ENCODE data around the gene FNBP1.

Gene FNBP1

DNA sequence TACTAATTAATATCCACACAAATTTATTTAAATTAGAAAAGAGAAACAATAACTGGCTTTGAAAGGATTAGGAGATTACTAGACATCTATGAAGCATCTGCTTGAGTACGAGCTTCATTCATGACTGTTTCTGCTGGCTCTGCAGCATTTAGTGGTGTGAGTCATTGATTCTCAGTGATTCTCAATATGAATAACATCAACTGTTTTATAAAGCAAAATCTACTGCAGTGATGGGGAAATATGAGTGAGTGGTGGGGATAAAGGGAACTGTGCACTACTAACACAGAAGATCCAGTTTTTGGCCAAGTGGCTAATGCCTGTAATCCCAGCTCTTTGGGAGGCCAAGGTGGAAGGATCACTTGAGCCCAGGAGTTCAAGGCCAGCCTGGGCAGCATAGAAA is 8.4 kb downstream of the FNBP1 start:
- H3K27me3 ChIP-seq (ENCODE audit: insufficient read depth, low read length, poor library complexity, severe bottlenecking): no peaks in the 10 kb centered on the region
- H3K9ac ChIP-seq (ENCODE audit: low read depth, low read length, poor library complexity, severe bottlenecking): no peak overlapping the region
- H2AFZ ChIP-seq (ENCODE audit: low read length): no peak overlapping the region
- TF ChIP-seq EZH2phosphoT487 (IDR thresholded peaks at IDR 0.05; ENCODE audit: borderline replicate concordance): no peak
- no peaks in the 10 kb centered on the region for H3K9me3 ChIP-seq (ENCODE audit: insufficient read depth, low read depth, low read length)
- H3K9me2 ChIP-seq (replicated peaks; ENCODE audit: low read depth, low read length): no peaks in the 10 kb centered on the region
- H3K4me1 ChIP-seq (ENCODE audit: insufficient read depth, low read length, poor library complexity, severe bottlenecking): peaks cover 24% of the 10 kb centered on the region
- H4K20me1 ChIP-seq (ENCODE audit: insufficient read depth, low read length, poor library complexity, severe bottlenecking): peaks cover 79% of the 10 kb centered on the region
- no peak overlapping the region for H3K4me3 ChIP-seq (ENCODE audit: low read length, poor library complexity, severe bottlenecking)
- no peaks in the 10 kb centered on the region for H3K36me3 ChIP-seq (ENCODE audit: insufficient read depth, low read length)
- no peaks in the 10 kb centered on the region for H3F3A ChIP-seq (ENCODE audit: low read depth)
- no peak overlapping the region for H3K4me2 ChIP-seq (ENCODE audit: low read depth, low read length, poor library complexity, severe bottlenecking)
- peaks cover 97% of the 10 kb centered on the region for H3K79me2 ChIP-seq (ENCODE audit: insufficient read depth, low read length)

DNA sequence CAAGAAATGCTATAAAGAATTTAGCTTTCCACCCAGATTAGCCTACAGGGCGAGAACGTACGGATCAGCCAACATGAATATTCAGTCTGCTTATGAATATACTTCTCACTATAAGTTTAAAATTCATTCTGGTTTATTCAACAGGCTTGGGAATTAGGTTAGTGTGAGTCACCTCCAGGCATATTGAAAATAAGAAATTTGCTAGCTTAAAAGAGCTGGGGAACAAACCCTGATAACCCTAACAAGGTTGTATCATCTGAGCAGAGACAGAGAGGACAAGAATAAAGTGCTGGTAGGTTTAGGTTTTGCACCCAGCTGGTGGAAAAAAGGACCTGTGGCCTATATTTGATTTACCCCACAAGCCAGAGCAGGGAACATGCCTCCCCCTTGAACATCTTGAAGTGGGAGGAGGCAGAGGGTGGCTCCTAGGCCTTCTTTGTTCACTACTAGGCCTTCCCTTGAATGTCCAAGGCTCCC is 12.3 kb downstream of the FNBP1 start:
- H2AFZ ChIP-seq (ENCODE audit: low read length): no peak overlapping the region
- no peak overlapping the region for H3K4me3 ChIP-seq (ENCODE audit: low read length, poor library complexity, severe bottlenecking)
- H3K4me1 ChIP-seq (ENCODE audit: insufficient read depth, low read length, poor library complexity, severe bottlenecking): peaks cover 27% of the 10 kb centered on the region
- no peaks in the 10 kb centered on the region for H3K36me3 ChIP-seq (ENCODE audit: insufficient read depth, low read length)
- no peaks in the 10 kb centered on the region for H3F3A ChIP-seq (ENCODE audit: low read depth)
- no peak overlapping the region for H3K9ac ChIP-seq (ENCODE audit: low read depth, low read length, poor library complexity, severe bottlenecking)
- peaks cover 97% of the 10 kb centered on the region for H3K79me2 ChIP-seq (ENCODE audit: insufficient read depth, low read length)
- no peak overlapping the region for H3K4me2 ChIP-seq (ENCODE audit: low read depth, low read length, poor library complexity, severe bottlenecking)
- TF ChIP-seq CTCF (conservative IDR thresholded peaks at IDR 0.05; ENCODE audit: low read length) (no peak), EZH2phosphoT487 (IDR thresholded peaks at IDR 0.05; ENCODE audit: borderline replicate concordance) (no peak)
- no peaks in the 10 kb centered on the region for H3K9me3 ChIP-seq (ENCODE audit: insufficient read depth, low read depth, low read length)
- H3K9me2 ChIP-seq (replicated peaks; ENCODE audit: low read depth, low read length): no peaks in the 10 kb centered on the region
- peaks cover 87% of the 10 kb centered on the region for H4K20me1 ChIP-seq (ENCODE audit: insufficient read depth, low read length, poor library complexity, severe bottlenecking)
- no peaks in the 10 kb centered on the region for H3K27me3 ChIP-seq (ENCODE audit: insufficient read depth, low read length, poor library complexity, severe bottlenecking)

DNA sequence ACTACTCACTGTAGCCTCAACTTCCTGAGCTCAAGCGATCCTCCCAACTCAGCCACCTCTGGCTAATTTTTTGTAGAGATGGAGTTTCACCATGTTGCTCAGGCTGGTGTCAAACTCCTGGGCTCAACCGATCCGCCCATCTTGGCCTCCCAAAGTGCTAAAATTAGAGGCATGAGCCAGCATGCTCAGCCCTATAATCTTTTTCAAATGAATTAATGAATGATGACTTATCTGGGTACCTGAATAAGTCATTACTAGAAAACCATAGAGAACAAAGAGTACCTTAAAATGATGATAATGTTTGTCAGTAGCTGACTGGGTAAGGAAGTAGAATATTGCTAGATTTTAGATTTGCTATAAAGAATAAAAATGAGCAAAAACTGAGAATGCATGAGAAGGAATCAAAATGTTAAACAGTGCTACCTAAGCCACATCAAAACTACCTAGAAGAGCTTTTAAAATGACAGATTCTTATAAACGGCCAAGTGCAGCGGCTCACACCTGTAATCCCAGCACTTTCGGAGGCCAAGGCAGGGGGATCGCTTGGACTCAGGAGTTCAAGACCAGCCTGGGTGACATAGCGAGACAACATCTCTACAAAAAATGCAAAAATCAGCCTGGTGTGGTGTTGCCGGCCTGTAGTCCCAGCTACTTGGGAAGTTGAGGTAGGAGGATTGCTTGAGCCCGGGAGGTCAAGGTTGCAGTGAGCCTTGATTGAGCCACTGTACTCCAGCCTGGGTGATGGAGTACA is 13.6 kb downstream of the FNBP1 start:
- H3K9me3 ChIP-seq (ENCODE audit: insufficient read depth, low read depth, low read length): no peaks in the 10 kb centered on the region
- H3F3A ChIP-seq (ENCODE audit: low read depth): no peaks in the 10 kb centered on the region
- TF ChIP-seq CTCF (conservative IDR thresholded peaks at IDR 0.05; ENCODE audit: low read length): no peak
- TF ChIP-seq EZH2phosphoT487 (IDR thresholded peaks at IDR 0.05; ENCODE audit: borderline replicate concordance): no peak
- peaks cover 86% of the 10 kb centered on the region for H4K20me1 ChIP-seq (ENCODE audit: insufficient read depth, low read length, poor library complexity, severe bottlenecking)
- no peaks in the 10 kb centered on the region for H3K27me3 ChIP-seq (ENCODE audit: insufficient read depth, low read length, poor library complexity, severe bottlenecking)
- no peaks in the 10 kb centered on the region; the same call in 1 of the 2 replicates for H3K36me3 ChIP-seq (ENCODE audit: insufficient read depth, low read length)
- no peak overlapping the region for H2AFZ ChIP-seq (ENCODE audit: low read length)
- peaks cover 27% of the 10 kb centered on the region for H3K4me1 ChIP-seq (ENCODE audit: insufficient read depth, low read length, poor library complexity, severe bottlenecking)
- H3K4me2 ChIP-seq (ENCODE audit: low read depth, low read length, poor library complexity, severe bottlenecking): no peak overlapping the region
- H3K4me3 ChIP-seq (ENCODE audit: low read length, poor library complexity, severe bottlenecking): no peak overlapping the region
- H3K9ac ChIP-seq (ENCODE audit: low read depth, low read length, poor library complexity, severe bottlenecking): no peak overlapping the region
- H3K79me2 ChIP-seq (ENCODE audit: insufficient read depth, low read length): peaks cover 97% of the 10 kb centered on the region
- H3K9me2 ChIP-seq (replicated peaks; ENCODE audit: low read depth, low read length): no peaks in the 10 kb centered on the region

Data from Loucy (cell line).